ENCODE data around the gene CEP112. TPM values are rescaled to one million over a fixed set of nuclear protein-coding genes. Genes with fewer than 3 reads are reported as not detected.

Gene CEP112
- total and polyA plus RNA-seq, 9 of the 15 experiments (the other 6 are each of a cell fraction or from before 2014, with no cell fraction given): 0.84 TPM; not detected in 8

DNA sequence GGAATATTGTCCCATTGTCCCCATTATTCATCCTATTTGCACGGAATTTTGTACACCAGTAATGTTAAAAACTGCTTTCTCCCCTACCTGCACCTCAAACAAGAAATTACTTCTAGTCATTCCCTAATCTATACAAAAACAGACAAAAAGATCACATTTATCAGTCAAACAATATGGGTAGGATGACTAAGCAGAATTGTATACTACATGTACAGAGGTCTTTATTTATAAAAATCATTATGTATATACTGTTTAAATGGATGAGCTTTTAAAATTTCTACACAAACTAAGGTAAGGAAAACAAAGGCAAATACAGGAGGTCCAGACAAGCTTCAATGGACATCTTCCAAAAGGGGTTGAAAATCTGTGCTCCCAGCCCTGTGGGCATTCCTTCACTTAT lies 137.7 kb downstream of the CEP112 start (continued):
- TF ChIP-seq, protein P1, sequence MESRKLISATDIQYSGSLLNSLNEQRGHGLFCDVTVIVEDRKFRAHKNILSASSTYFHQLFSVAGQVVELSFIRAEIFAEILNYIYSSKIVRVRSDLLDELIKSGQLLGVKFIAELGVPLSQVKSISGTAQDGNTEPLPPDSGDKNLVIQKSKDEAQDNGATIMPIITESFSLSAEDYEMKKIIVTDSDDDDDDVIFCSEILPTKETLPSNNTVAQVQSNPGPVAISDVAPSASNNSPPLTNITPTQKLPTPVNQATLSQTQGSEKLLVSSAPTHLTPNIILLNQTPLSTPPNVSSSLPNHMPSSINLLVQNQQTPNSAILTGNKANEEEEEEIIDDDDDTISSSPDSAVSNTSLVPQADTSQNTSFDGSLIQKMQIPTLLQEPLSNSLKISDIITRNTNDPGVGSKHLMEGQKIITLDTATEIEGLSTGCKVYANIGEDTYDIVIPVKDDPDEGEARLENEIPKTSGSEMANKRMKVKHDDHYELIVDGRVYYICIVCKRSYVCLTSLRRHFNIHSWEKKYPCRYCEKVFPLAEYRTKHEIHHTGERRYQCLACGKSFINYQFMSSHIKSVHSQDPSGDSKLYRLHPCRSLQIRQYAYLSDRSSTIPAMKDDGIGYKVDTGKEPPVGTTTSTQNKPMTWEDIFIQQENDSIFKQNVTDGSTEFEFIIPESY (CRISPR knock-in tag; IDR thresholded peaks at IDR 0.05): no peak
- TF ChIP-seq, protein P2, sequence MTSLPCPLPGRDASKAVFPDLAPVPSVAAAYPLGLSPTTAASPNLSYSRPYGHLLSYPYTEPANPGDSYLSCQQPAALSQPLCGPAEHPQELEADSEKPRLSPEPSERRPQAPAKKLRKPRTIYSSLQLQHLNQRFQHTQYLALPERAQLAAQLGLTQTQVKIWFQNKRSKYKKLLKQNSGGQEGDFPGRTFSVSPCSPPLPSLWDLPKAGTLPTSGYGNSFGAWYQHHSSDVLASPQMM (CRISPR knock-in tag; IDR thresholded peaks at IDR 0.05): no peak
- TF ChIP-seq TGIF2 (CRISPR knock-in tag; IDR thresholded peaks at IDR 0.05): no peak
- TF ChIP-seq BRF1 (IDR thresholded peaks at IDR 0.05; ENCODE audit: borderline replicate concordance, extremely low read depth, insufficient read length): no peak
- TF ChIP-seq RFX7 (CRISPR knock-in tag; IDR thresholded peaks at IDR 0.05): no peak

DNA sequence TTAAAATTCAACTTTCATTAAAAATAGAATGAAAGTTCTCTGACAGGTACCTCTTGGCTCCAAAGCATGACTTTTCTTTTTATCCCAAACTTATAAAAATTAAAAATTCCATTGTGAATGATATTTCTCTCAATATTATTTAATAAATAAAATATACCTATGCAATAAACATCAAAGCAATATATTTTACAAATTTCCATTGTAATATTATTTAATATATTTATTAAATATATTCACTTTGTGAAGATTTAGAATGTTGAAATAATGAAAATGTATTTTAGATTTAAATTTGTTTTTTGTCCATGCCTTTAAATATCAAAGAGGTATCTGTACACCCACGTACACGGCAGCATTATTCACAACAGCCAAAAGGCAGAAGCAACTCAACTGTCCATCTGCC lies 147.8 kb downstream of the CEP112 start:
- Histone ChIP-seq H3K27me3 (ENCODE audit: control insufficient read depth in 2 of 2, insufficient read depth in 2 of 2, low read length in 2 of 2) (no peaks in the 10 kb centered on the region), H3K9me1 (ENCODE audit: control insufficient read depth, insufficient read depth, low read length) (no peaks in the 10 kb centered on the region), H3K4me2 (ENCODE audit: insufficient read depth, low read length) (no peak overlapping the region), H3K36me3 (ENCODE audit: control insufficient read depth, insufficient read depth, low read length) (no peaks in the 10 kb centered on the region), H3K79me2 (ENCODE audit: control insufficient read depth, insufficient read depth, low read length) (no peaks in the 10 kb centered on the region), H3K9ac (ENCODE audit: insufficient read depth in 1 of 2, low read depth in 2 of 2, low read length in 2 of 2) (no peak overlapping the region), H2AFZ (ENCODE audit: low read depth, low read length) (no peak overlapping the region), H4K20me1 (replicated peaks; ENCODE audit: control insufficient read depth, insufficient read depth, low read length) (no peaks in the 10 kb centered on the region), H3K9me3 (replicated peaks; ENCODE audit: control insufficient read depth, insufficient read depth, low read depth, low read length) (no peaks in the 10 kb centered on the region), H3K4me1 (replicated peaks in 1 of 2; ENCODE audit: control insufficient read depth in 2 of 2, insufficient read depth in 2 of 2, low read length in 2 of 2) (no peaks in the 10 kb centered on the region), H3K4me3 (no peak overlapping the region), H3K27ac (ENCODE audit: extremely low read depth, low read depth, low read length) (no peak overlapping the region)
- 0% methylated on average over 2 of the region's 2 CpGs for WGBS (ENCODE audit: insufficient coverage, low coverage, missing lambda C conversion rate)
- ATAC-seq: no peak
- intact Hi-C loops (cut with micrococcal nuclease): no loop called here
- no peak for FAIRE-seq
- ChIA-PET CTCF (ENCODE audit: low intra/inter-chr PET ratio) (no interaction called here), POLR2A (no interaction called here)
- no TSS peak for BruUV-seq (replicated peaks)
- in situ Hi-C loops (cut with MboI): no loop called here
- DNase-seq (ENCODE audit: extremely low read depth in 1 of 4, low spot score in 3 of 4): no peak
- no peak for TF ChIP-seq MCM5 (IDR thresholded peaks at IDR 0.05; ENCODE audit: low read depth)
- TF ChIP-seq, protein P3, sequence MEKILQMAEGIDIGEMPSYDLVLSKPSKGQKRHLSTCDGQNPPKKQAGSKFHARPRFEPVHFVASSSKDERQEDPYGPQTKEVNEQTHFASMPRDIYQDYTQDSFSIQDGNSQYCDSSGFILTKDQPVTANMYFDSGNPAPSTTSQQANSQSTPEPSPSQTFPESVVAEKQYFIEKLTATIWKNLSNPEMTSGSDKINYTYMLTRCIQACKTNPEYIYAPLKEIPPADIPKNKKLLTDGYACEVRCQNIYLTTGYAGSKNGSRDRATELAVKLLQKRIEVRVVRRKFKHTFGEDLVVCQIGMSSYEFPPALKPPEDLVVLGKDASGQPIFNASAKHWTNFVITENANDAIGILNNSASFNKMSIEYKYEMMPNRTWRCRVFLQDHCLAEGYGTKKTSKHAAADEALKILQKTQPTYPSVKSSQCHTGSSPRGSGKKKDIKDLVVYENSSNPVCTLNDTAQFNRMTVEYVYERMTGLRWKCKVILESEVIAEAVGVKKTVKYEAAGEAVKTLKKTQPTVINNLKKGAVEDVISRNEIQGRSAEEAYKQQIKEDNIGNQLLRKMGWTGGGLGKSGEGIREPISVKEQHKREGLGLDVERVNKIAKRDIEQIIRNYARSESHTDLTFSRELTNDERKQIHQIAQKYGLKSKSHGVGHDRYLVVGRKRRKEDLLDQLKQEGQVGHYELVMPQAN (IDR thresholded peaks at IDR 0.05; ENCODE audit: borderline replicate concordance): no peak
- no peak for TF ChIP-seq KDM5B (IDR thresholded peaks at IDR 0.05; ENCODE audit: insufficient replicate concordance, low read depth, low read length)
- TF ChIP-seq CBFA2T2 (conservative IDR thresholded peaks at IDR 0.05): no peak
